Choroid plexus epithelial cell (primary cell): ENCODE results near the gene PARP1.

ENCODE experiments used
- DNase-seq: peaks from one replicate; pipeline ENCODE4 v3.0.0-alpha.2; 2010; ENCODE audit warnings: low read depth
- H3K4me3 ChIP-seq: 2 replicates; pipeline ENCODE4 v1.5.1; 2011; ENCODE audit warnings: low read depth, mild to moderate bottlenecking, control low read depth, low read length, moderate library complexity
- CTCF ChIP-seq: conservative IDR thresholded peaks from 2 replicates; pipeline ENCODE4 v1.5.1; 2011; ENCODE audit warnings: low read depth, mild to moderate bottlenecking, control low read depth, inconsistent platforms, low read length, moderate library complexity

The PARP1 gene

GRCh38 chr1:226378071-226378470 lies 29.8 kb downstream of the PARP1 start:
- TF ChIP-seq CTCF, result no peak
- DNase-seq, result peak; percentile 48
- no peak overlapping the region for H3K4me3 ChIP-seq

DNA sequence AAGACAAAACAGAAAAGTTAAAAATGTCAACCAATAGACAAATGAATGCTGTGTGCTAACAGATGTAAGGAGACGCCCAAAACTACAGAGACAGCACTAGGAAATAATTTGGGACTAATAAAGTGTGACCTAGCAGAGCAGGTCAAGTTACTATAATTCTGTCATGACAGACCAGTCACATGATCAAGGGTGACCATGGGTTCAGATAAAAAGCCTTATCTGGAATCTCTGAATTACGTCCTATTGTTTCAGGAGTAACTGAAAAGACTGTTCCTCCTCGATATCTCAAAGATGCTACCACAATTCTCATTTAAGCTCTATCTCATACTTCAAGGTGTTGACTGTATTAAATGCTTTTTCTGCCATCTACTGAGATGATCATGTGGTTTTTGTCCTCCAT lies 31.6 kb downstream of the PARP1 start:
- no peak for TF ChIP-seq CTCF
- no peak overlapping the region for H3K4me3 ChIP-seq
- DNase-seq, result no peak

- no peak for DNase-seq
- no peak overlapping the region for H3K4me3 ChIP-seq
- no peak for TF ChIP-seq CTCF
Observed at GRCh38 chr1:226373376-226373775, 34.5 kb downstream of the PARP1 start.

DNA sequence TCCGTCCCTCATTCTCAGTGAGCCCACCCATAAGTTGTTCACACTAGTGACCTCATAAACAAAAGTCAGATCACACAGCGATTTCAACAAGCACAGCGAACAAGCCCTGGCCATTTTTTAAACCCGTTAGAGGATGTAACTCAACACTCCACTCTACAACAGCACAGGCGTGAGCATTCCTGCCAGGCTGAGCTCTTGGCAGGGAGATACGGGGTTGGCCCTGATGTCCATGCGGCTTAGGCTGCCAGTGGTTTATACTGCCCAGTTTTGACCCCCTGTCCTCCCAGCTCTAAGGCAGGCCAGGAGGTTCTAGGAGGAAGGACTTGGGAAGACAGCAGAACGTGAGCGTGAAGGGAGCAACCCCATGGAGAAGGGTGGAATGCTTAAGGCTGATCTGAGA lies 35.0 kb downstream of the PARP1 start:
- DNase-seq, result no peak
- H3K4me3 ChIP-seq, result no peak overlapping the region
- TF ChIP-seq CTCF, result no peak

DNA sequence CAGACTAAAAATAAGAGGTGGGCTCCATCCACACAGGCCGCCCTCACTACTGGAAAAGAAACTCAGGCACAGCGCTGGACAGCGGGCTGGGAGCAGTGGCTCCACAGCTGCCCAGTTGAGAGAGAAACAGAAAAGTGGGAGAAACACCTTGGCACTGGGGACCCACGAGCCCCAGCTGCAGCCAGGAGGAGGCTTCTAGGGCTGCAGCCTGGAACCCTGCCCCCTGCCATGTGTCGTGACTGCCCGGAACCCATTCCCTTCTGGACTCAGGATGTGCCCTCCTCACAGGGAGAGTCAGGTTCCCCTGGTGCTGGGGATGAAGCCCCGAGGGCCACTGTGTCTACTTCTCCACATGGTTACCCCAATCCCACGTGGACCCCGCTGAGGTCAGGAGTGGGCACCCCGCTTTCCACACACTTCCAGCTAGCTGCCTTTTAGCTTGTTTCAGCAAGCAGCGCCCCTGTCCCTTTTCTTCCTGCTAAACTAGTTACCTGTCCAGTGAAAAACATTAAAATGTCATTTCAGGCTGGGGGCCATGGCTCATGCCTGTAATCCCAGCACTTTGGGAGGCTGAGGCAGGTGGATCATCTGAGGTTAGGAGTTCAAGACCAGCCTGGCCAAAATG lies 35.9 kb downstream of the PARP1 start:
- TF ChIP-seq CTCF, result no peak
- no peak overlapping the region for H3K4me3 ChIP-seq
- DNase-seq, result no peak

- no peak overlapping the region for H3K4me3 ChIP-seq
- no peak for DNase-seq
- TF ChIP-seq CTCF, result no peak
Observed at GRCh38 chr1:226371027-226371694, 36.7 kb downstream of the PARP1 start.
